Activated naive CD8-positive, alpha-beta T cell (primary cell): ENCODE measurements around the gene IGSF8.
"Not testable (repeated sequence)": the region's sequence is repeated elsewhere in the genome, so short reads cannot be mapped to it uniquely, and the experiment has no call there.

ENCODE experiments used
- H3K27ac Mint-ChIP-seq: one replicate; pipeline ENCODE4 v1.8.0; 2021; ENCODE audit warnings: mixed read lengths
- H3K27me3 Mint-ChIP-seq: one replicate; pipeline ENCODE4 v1.8.0; 2021; ENCODE audit warnings: mixed read lengths
- H3K36me3 Mint-ChIP-seq: one replicate; pipeline ENCODE4 v1.8.0; 2021; ENCODE audit warnings: mixed read lengths
- H3K4me1 Mint-ChIP-seq: one replicate; pipeline ENCODE4 v1.8.0; 2021; ENCODE audit warnings: low read depth, mixed read lengths
- H3K4me3 Mint-ChIP-seq: one replicate; pipeline ENCODE4 v1.8.0; 2021; ENCODE audit warnings: mild to moderate bottlenecking, mixed read lengths
- H3K9me3 Mint-ChIP-seq: one replicate; pipeline ENCODE4 v1.8.0; 2021; ENCODE audit warnings: low read depth, mixed read lengths

The IGSF8 gene

DNA sequence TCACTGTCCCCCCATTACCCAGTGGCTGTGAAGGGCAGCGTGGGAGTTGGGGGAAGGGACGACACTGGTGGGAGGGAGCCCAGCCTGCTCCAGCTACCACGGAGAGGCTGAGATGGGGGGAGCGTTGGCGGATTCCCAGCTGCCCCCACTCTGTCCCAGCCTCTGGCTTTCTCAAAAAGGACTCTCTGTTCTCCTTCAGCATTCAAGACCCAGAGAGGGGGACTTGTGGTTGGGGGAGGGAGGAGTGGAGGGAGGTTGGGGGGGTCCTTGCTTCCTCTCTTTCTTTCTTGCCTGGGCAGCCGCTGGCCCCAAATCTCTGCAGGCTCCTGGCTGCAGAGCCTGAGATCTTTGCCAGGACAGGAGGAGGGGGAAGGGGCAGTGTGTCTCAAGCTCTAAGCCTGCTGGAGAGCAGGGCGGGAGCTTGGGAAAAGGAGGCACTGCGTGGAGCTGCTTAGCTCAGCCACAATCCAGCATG, 19.3 kb upstream of the IGSF8 start:
- Mint-ChIP-seq H3K4me3 (no peak overlapping the region), H3K9me3 (no peaks in the 10 kb centered on the region), H3K36me3 (no peaks in the 10 kb centered on the region), H3K4me1 (no peaks in the 10 kb centered on the region), H3K27me3 (peaks cover 6% of the 10 kb centered on the region), H3K27ac (no peak overlapping the region)

DNA sequence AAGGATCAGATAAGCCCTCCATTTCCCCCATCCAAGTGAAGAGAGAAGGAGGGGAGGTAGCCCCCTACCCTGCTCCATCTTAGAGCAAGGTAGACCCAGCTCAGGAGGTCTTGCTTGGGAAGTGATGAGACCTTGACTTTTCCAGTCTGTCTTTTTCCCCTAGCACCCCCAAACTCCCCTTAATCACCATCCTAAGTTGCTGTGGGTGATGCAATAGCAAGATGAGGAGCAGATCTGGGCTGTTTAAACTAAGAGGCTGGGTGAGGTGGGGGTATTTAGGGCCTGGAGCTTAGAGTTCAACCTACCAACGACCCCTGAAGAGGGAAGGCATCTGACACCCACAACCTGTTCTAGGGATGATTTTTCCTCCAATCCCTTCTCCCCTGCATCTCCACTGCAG, 18.9 kb upstream of the IGSF8 start:
- Mint-ChIP-seq H3K36me3 (no peaks in the 10 kb centered on the region), H3K9me3 (no peaks in the 10 kb centered on the region), H3K27me3 (peaks cover 6% of the 10 kb centered on the region), H3K27ac (no peak overlapping the region), H3K4me3 (no peak overlapping the region), H3K4me1 (no peaks in the 10 kb centered on the region)

DNA sequence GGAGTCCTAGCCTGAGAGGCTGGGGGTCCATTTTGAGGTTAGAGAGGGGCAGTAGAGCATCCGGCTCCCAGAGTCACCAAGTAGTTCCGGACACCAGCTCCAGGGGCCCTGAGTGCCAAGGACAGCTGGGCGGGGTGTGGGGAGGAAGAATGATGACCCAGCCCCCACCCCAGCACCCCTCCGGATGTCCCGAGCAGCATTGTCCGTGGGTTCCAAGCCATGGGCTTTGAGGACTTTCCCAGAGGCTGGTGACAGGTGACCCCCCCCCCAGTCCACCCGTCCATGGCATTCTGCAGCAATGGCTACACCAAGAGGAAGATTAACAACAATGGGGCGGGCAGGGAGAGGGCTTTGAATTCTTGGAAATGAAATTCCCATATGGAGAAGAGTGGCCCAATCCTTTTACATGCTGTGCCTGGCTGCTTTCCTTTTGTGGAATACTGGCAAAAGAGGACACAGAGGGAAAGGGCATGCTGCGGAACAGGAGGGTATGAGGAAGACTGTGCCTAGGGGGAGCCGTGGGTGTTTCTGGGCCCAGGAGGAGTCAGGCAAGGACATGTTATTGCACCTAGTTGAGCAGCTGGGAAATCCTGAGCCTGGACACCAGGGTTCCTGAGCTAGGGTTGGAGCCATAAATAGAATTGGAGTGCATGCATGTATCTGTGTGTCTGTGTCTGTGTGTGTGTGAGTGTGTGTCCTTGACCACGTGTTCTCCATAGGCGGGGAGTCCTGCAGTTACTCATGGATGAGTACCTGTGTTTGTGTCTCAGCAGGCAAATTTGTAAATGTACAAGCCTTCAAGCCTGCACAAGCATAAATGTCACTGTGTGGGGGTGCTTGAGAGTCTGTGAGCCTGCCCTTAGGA, 18.1 kb upstream of the IGSF8 start:
- no peaks in the 10 kb centered on the region for H3K4me1 Mint-ChIP-seq
- no peaks in the 10 kb centered on the region for H3K36me3 Mint-ChIP-seq
- no peaks in the 10 kb centered on the region for H3K9me3 Mint-ChIP-seq
- H3K4me3 Mint-ChIP-seq: no peak overlapping the region
- no peak overlapping the region for H3K27ac Mint-ChIP-seq
- H3K27me3 Mint-ChIP-seq: peaks cover 6% of the 10 kb centered on the region

DNA sequence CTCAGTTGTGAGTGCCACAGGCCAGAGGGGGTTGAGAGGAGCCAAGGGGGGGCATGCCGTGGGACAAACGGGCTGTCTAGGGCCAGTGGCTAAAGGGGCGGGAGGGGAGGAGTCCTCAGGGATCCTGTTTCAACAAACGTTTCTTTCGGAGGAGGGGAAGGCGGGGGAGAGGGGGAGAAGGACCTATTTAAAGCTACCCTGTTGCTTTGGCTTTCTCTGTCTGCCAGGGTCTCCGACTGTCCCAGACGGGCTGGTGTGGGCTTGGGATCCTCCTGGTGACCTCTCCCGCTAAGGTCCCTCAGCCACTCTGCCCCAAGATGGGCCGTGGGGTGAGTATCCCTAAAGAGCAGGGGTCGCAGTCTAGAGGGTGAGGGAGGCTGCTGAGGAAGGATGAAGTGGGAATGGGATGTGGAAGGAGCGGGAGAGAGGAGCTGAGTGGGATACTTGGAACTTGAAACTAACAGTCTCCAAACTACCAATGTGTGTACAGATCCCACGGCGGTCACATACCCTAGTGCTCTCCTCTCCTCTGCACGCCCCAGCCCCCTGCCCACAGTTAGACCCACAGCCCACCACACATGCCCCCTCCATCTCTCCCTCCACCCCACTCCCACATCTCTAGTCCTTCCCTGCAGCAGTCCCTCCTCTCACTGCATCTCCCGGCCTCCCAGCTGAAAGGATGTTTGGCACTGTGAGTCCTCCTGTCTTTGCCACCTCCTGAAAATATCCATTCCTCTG, 17.3 kb upstream of the IGSF8 start, which contains the start of gene ATP1A2:
TSS of gene ATP1A2 (plus strand) at position 215 of the 738 bp plus-strand sequence. CDS start at position 318, 103 bp downstream.
- Mint-ChIP-seq H3K27me3 (peaks cover 6% of the 10 kb centered on the region), H3K4me3 (no peak within 1 kb of the TSS), H3K36me3 (no peaks in the 10 kb centered on the region), H3K4me1 (no peaks in the 10 kb centered on the region), H3K9me3 (no peaks in the 10 kb centered on the region), H3K27ac (no peak within 1 kb of the TSS)

DNA sequence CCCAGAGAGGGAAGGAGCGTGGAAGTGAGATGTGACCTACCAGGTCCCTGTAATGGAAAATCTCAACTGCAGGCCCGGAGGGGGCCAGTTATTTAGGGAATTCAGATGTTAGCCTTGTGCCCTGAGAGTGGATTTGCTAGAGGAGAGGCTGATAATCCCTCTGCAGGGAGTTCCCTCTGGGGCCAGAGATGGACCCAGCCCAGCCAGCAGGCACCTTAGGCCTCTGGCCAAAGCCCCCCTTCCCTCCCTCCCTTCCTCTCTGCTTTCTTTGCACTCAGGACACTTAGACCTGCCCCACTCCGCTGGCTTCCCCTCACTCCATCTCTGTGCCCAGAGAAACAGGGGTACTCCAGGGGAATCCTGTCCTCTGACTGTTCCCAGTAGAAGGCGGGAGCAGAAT, 15.7 kb upstream of the IGSF8 start:
- Mint-ChIP-seq H3K27me3 (peaks cover 6% of the 10 kb centered on the region), H3K4me3 (no peak overlapping the region), H3K27ac (no peak overlapping the region), H3K4me1 (peaks cover under 1% of the 10 kb centered on the region), H3K36me3 (no peaks in the 10 kb centered on the region), H3K9me3 (no peaks in the 10 kb centered on the region)

DNA sequence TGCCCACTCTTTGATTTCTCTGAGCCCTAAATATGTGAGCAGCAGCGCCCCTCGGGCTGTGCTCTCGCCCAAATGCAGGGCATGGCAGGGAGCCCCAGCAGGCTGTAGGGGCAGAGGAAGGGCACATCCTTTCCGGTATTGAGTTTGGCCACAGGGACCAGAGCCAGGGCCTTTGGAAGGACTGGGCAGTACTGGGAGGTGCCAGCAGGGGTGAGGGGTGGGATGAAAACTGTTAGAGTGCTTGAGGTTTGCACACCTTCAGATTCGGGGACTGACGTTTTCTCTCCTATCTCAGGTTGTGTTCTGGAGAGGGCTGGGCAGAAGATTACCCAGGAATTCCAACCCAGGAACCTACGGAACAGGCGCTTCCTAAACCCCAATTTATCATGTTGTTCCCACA, 15.0 kb upstream of the IGSF8 start:
- Mint-ChIP-seq H3K36me3 (no peaks in the 10 kb centered on the region), H3K4me1 (peaks cover 6% of the 10 kb centered on the region), H3K27ac (no peak overlapping the region), H3K9me3 (no peaks in the 10 kb centered on the region), H3K27me3 (peaks cover 6% of the 10 kb centered on the region), H3K4me3 (no peak overlapping the region)

DNA sequence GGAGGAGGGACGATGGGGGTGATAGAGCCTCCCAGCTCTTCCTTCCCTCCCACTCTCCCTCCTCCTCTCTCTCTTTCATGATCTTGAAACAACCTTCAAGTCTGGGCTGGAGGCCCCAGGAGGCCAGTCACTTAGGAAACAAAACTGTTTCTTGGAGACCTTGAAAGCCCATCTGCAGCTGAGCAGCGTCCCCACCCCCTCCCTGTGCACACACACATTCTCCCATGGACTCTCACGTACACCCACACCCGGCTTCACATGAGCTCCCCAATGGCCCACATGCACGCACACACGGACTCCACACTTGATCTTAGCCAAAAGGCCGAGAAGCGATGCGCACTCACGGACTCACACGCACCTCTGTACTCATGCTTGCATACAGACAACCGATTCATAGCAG, 13.9 kb upstream of the IGSF8 start:
- Mint-ChIP-seq H3K27ac (no peak overlapping the region), H3K4me3 (no peak overlapping the region), H3K4me1 (peaks cover 6% of the 10 kb centered on the region)

DNA sequence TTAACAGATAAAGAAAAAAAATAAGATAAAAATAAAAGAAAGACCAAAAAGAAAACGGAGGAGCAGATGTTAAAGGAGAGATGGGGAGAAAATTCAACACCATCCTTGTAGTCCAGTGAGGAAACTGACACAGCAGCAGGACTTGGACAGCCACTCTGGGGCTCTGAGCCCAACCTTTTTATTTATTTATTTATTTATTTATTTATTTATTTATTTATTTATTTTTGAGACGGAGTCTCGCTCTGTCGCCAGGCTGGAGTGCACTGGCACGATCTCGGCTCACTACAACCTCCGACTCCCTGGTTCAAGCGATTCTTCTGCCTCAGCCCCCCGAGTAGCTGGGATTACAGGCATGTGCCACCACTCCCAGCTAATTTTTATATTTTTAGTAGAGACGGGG, 13.0 kb upstream of the IGSF8 start:
- not testable (repeated sequence) for H3K4me3 Mint-ChIP-seq, H3K27me3 Mint-ChIP-seq, H3K27ac Mint-ChIP-seq, H3K36me3 Mint-ChIP-seq, H3K4me1 Mint-ChIP-seq, H3K9me3 Mint-ChIP-seq

More for the DNA sequence above, 13.9 kb upstream of the IGSF8 start:
- Mint-ChIP-seq H3K9me3 (no peaks in the 10 kb centered on the region), H3K36me3 (no peaks in the 10 kb centered on the region), H3K27me3 (peaks cover 3% of the 10 kb centered on the region)

DNA sequence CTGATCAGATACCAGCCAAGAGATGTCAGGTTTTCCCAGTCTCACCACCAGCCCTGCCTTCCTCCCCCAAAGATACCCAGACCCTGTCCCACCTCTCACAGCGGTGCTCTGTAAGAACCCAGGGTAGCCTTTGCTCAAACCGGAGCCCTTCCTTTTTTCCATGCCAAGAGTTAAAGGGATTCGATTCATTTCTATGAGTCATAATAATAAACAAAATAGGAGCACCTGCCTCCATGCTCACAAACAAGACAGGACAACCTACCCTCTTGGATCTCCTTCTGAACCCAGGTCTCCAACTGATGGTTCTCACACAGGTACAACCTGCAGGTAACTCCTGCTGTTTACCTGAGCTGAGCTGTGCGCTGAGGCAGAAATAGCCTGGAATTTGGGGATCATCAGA, 11.3 kb upstream of the IGSF8 start:
- Mint-ChIP-seq H3K36me3 (no peaks in the 10 kb centered on the region), H3K4me1 (peaks cover 6% of the 10 kb centered on the region), H3K27ac (peak overlapping the region; percentile 22), H3K4me3 (no peak overlapping the region), H3K27me3 (peaks cover 1% of the 10 kb centered on the region), H3K9me3 (no peaks in the 10 kb centered on the region)

DNA sequence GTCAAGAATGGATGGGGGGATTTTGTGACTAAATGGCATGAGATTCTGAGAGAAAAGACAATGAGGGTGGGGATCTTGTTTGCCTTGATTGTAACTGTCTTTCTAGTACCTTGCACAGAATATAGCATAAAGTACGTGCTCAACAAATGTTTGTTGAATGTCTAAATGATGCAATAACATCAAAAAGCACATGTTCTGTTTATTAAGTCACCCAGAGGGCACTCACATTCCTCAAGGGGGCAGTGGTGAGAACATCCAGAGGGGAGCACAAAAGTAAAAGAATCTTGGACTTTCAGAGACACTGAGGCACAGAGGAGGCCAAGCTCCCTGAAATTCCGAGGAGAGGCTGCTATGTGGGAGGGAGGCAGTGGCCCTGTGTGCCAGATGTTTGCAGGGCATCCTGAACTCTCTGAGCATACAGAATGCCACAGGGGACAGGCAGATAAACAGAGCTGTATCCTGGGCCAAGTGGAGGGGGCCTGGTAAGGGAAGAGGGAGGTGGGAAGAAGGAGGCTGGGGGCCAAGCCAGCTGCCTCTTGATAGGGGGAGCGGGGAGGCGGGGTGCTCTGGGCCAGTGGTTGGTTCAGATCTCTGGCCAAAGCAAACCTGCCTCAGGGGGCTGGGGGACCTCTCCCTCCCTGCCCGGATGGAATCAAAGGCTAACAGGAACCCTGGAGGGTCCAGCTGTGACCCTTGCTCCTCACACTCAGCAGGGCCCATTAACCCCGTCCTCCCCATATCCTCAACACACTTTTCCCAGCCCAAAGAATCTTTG, 10.7 kb upstream of the IGSF8 start:
- Mint-ChIP-seq H3K27me3 (peaks cover 1% of the 10 kb centered on the region), H3K9me3 (no peaks in the 10 kb centered on the region), H3K4me3 (no peak overlapping the region), H3K36me3 (no peaks in the 10 kb centered on the region), H3K4me1 (peaks cover 6% of the 10 kb centered on the region), H3K27ac (peak overlapping the region; percentile 64)

DNA sequence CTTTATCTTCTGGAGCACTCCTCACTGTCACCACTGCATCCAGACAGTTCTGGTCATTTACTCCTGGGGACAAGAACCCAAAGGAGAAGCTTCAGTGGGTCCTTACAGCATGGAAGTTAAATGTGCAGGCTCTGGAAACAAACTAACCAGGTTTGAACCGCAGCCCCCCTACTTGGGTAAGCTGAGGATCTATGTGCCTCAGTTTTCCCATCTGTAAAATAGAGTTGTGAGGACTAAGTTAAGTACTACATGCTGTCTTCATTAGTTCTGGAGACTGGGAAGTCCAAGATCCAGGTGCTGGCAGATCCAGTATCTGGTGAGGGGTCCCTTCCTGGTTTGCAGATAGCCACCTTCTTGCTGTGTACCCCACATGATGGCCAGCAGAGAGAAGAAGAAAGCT, 9.1 kb upstream of the IGSF8 start:
- Mint-ChIP-seq H3K9me3 (no peaks in the 10 kb centered on the region), H3K36me3 (no peaks in the 10 kb centered on the region), H3K4me3 (no peak overlapping the region), H3K27me3 (peaks cover 1% of the 10 kb centered on the region), H3K27ac (no peak overlapping the region), H3K4me1 (peaks cover 16% of the 10 kb centered on the region)

DNA sequence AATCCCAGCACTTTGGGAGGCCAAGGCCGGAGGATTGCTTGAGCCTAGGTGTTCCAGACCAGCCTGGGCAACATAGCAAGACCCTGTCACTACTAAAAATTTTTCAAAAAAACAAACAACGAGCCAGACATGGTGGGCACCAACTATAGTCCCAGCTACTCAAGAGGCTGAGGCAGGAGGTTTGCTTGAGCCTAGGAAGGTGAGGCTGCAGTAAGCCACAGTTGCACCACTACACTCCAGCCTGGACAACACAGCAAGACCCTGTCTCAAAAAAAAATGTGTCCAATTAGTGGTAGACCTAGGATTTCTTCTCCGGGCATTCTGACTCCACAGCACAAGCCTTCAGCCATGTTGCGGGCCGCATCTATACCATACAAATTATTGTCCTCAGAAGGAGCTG, 6.7 kb upstream of the IGSF8 start:
- Mint-ChIP-seq H3K27me3 (peaks cover 1% of the 10 kb centered on the region), H3K36me3 (no peaks in the 10 kb centered on the region), H3K4me3 (no peak overlapping the region), H3K4me1 (peaks cover 35% of the 10 kb centered on the region), H3K9me3 (no peaks in the 10 kb centered on the region), H3K27ac (no peak overlapping the region)

DNA sequence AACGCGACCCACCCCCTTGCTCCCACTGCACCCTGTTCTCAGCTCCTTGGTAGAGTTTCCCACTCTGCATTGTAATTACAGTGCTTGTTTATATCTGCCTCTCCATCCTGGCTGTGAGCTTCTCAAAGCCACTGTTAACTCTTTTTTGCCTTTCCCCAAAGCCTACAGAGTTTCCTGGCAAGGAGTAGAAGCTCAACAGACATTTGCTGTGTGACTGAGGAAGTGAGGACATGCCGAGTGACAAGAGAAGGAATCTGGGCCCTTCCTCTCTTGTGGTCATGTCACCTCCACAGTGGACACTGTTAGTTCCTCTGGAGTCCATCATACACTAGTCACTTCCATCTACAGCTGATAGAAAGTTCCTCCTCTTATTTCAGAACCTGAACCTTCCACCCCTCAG, 6.1 kb upstream of the IGSF8 start:
- H3K9me3 Mint-ChIP-seq: no peaks in the 10 kb centered on the region
- H3K27ac Mint-ChIP-seq: no peak overlapping the region
- no peak overlapping the region for H3K4me3 Mint-ChIP-seq
- H3K36me3 Mint-ChIP-seq: no peaks in the 10 kb centered on the region
- H3K4me1 Mint-ChIP-seq: peaks cover 39% of the 10 kb centered on the region
- peaks cover 1% of the 10 kb centered on the region for H3K27me3 Mint-ChIP-seq

DNA sequence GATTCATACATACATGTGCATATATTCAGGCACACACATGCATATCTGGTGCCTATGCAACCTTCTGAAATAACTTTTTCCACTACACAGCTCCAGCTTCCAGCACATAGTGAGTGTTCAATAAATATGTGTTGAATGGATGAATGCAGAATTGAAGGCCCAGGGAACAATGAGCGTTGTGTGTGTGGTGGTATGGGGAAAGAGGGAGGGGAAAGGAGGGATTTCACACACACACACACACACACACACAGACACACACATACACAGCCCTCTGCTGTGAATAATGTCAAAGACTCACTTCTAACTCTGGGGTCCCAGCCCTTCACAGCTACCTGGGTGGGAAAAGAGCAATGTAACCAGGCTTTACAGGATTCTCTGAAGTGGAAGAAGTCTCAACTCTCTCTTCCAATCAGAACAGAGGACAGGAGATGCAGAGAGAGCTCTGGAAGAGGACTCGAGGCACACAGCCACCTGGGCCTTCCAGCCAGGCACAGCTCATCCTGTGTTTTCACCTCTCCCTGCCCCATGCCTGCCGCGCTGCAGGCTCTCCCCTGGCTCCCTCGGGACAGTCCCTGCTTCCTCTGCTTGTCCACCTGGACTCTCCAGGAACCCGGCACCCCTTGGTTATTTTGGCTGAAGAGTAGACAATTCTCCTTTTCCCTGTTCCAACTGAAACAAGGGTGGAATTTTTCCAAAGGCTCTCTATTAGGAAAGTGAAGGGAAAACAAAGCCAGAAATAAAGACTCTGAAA, 5.4 kb upstream of the IGSF8 start:
- no peak overlapping the region for H3K4me3 Mint-ChIP-seq
- H3K4me1 Mint-ChIP-seq: peaks cover 40% of the 10 kb centered on the region
- no peaks in the 10 kb centered on the region for H3K27me3 Mint-ChIP-seq
- no peaks in the 10 kb centered on the region for H3K9me3 Mint-ChIP-seq
- no peak overlapping the region for H3K27ac Mint-ChIP-seq
- no peaks in the 10 kb centered on the region for H3K36me3 Mint-ChIP-seq
